Activated CD8-positive, alpha-beta T cell treated with anti-CD3 and anti-CD28 coated beads, Interleukin-2, amount 10 ng/mL, durations not matched to agents 7 days and 5 days (primary cell): ENCODE results near the gene TXK. TPM values are rescaled to one million over a fixed set of nuclear protein-coding genes. Genes with fewer than 3 reads are reported as not detected.

Experiments used
- ATAC-seq: fragments of 150-1000 bp; cut with Tn5 transposase; one replicate; pipeline ENCODE4 v1.10.0; 2021; ENCODE audit warnings: moderate library complexity
- CTCF ChIA-PET: fragments of 350-600 bp; sonication (Branson Sonifier 250); formaldehyde crosslinking; loops from one replicate; lab custom pipeline; 2021; ENCODE audit warnings: antibody characterized with exemption; lab: Charles Lee
- POLR2A ChIA-PET: fragments of 350-600 bp; sonication (Branson Sonifier 250); formaldehyde crosslinking; loops from one replicate; lab custom pipeline; 2021; ENCODE audit warnings: antibody characterized with exemption; lab: Charles Lee
- DNase-seq: peaks from one replicate; pipeline ENCODE4 v3.0.0-alpha.2; 2020
- H3K27ac Mint-ChIP-seq: one replicate; pipeline ENCODE4 v1.8.0; 2021; ENCODE audit warnings: mild to moderate bottlenecking, mixed read lengths
- H3K27me3 Mint-ChIP-seq: one replicate; pipeline ENCODE4 v1.8.0; 2021; ENCODE audit warnings: low read depth, mixed read lengths
- H3K36me3 Mint-ChIP-seq: one replicate; pipeline ENCODE4 v1.8.0; 2021; ENCODE audit warnings: low read depth, mixed read lengths
- H3K4me1 Mint-ChIP-seq: one replicate; pipeline ENCODE4 v1.8.0; 2021; ENCODE audit warnings: low read depth, mixed read lengths
- H3K4me3 Mint-ChIP-seq: one replicate; pipeline ENCODE4 v1.8.0; 2021; ENCODE audit warnings: mild to moderate bottlenecking, mixed read lengths
- H3K9me3 Mint-ChIP-seq: one replicate; pipeline ENCODE4 v1.8.0; 2022; ENCODE audit warnings: mixed read lengths; ENCODE audit not compliant: insufficient read depth
- total RNA-seq, 2 experiments: library from RNA; stranded (reverse); gene quantifications; one replicate each; pipeline ENCODE4 v1.2.3, GENCODE V29; 2021

Gene TXK
- total RNA-seq, 2 experiments from 2014 or later, result 60.6 to 63.6 TPM

- ATAC-seq (no peak), DNase-seq (no peak)
- no peaks in the 10 kb centered on the region for H3K36me3 Mint-ChIP-seq
- no peak overlapping the region for H3K27ac Mint-ChIP-seq
- H3K4me3 Mint-ChIP-seq, result no peak overlapping the region
- H3K9me3 Mint-ChIP-seq, result no peaks in the 10 kb centered on the region
- ChIA-PET POLR2A (interaction anchor here (0.7 kb wide), 1 partner anchor 463 kb away, joined by 3 read pairs; no protein-coding TSS in a partner anchor), CTCF (no interaction called here)
- H3K4me1 Mint-ChIP-seq, result peaks cover 3% of the 10 kb centered on the region
- H3K27me3 Mint-ChIP-seq, result peaks cover 21% of the 10 kb centered on the region
These were observed 111.8 kb downstream of the TXK start for GRCh38 chr4:48022192-48022799.

- no peak overlapping the region for H3K27ac Mint-ChIP-seq
- peaks cover 5% of the 10 kb centered on the region for H3K4me1 Mint-ChIP-seq
- H3K9me3 Mint-ChIP-seq, result no peaks in the 10 kb centered on the region
- H3K4me3 Mint-ChIP-seq, result no peak overlapping the region
- peaks cover 22% of the 10 kb centered on the region for H3K27me3 Mint-ChIP-seq
- no peak for ATAC-seq
- POLR2A ChIA-PET, result no interaction called here
- CTCF ChIA-PET, result no interaction called here
- H3K36me3 Mint-ChIP-seq, result no peaks in the 10 kb centered on the region
- no peak for DNase-seq
These were observed 113.0 kb downstream of the TXK start for GRCh38 chr4:48021100-48021499.

- DNase-seq (no peak), ATAC-seq (no peak)
- Mint-ChIP-seq H3K27ac (no peak overlapping the region), H3K36me3 (no peaks in the 10 kb centered on the region), H3K27me3 (peaks cover 25% of the 10 kb centered on the region), H3K4me3 (no peak overlapping the region), H3K4me1 (peaks cover 9% of the 10 kb centered on the region), H3K9me3 (no peaks in the 10 kb centered on the region)
- CTCF ChIA-PET, result interaction anchor here (0.6 to 2.5 kb wide), 8 partner anchors 15 to 210 kb away, joined by 3 to 13 read pairs (median 4); no protein-coding TSS in a partner anchor
- POLR2A ChIA-PET, result no interaction called here
These were observed 115.9 kb downstream of the TXK start for GRCh38 chr4:48018112-48018511.

- Mint-ChIP-seq H3K9me3 (no peaks in the 10 kb centered on the region), H3K4me3 (peak overlapping the region; percentile 76), H3K36me3 (no peaks in the 10 kb centered on the region), H3K4me1 (peaks cover 9% of the 10 kb centered on the region), H3K27me3 (peaks cover 24% of the 10 kb centered on the region), H3K27ac (no peak overlapping the region)
- DNase-seq (no peak), ATAC-seq (peak; percentile 25)
- ChIA-PET POLR2A (no interaction called here), CTCF (interaction anchor here (2.5 kb wide), 1 partner anchor 70 kb away, joined by 13 read pairs; no protein-coding TSS in a partner anchor)
These were observed 116.9 kb downstream of the TXK start for GRCh38 chr4:48017108-48017571.

Other genes with a start within 250 kb of the TXK start
- 10 to 100 TPM in 1 of 2 experiments, 1 to 10 TPM in 1; 9.5 to 10.6 TPM for gene NFXL1, start 219.7 kb downstream of the TXK start, total RNA-seq
- gene CNGA1, start 117.6 kb downstream of the TXK start, total RNA-seq, result not detected
- gene NIPAL1, start 117.5 kb downstream of the TXK start, total RNA-seq, result 1 to 10 TPM; 1.1 TPM
- gene TEC, start 135.6 kb upstream of the TXK start, total RNA-seq, result 1 to 10 TPM; 2.7 to 3.4 TPM
- gene SLAIN2, start 207.3 kb upstream of the TXK start, total RNA-seq, result 10 to 100 TPM; 61.3 to 61.6 TPM